Right atrium auricular region (tissue), 2 donors: ENCODE results near the gene TSPOAP1. TPM values are rescaled to one million over a fixed set of nuclear protein-coding genes. Genes with fewer than 3 reads are reported as not detected.
A peak's percentile ranks its signal among the peaks of the same experiment; 100 is the strongest.

Source experiments
- DNase-seq: peaks from one replicate; pipeline ENCODE4 v3.0.0-alpha.2; 2019; ENCODE audit warnings: low spot score
- H3K27ac ChIP-seq, 2 donors: fragments of 200-600 bp; sonication (generic); 1 replicate in 1 of 2; 2 replicates in 1 of 2; pipeline ENCODE4 v1.5.1; 2016 to 2019
- H3K27me3 ChIP-seq, 2 donors: fragments of 200-600 bp; sonication (generic); one replicate each; pipeline versions ENCODE4 v1.5.1 to v1.6.0; 2017 to 2019
- H3K36me3 ChIP-seq: fragments of 200-600 bp; sonication (generic); one replicate; pipeline ENCODE4 v1.5.1; 2016
- H3K4me1 ChIP-seq, 2 donors: fragments of 200-600 bp; sonication (generic); one replicate each; pipeline versions ENCODE4 v1.5.1 to v1.6.0; 2017 to 2019
- H3K4me3 ChIP-seq, 2 donors: fragments of 200-600 bp; sonication (generic); 1 replicate in 1 of 2; 2 replicates in 1 of 2; pipeline ENCODE4 v1.5.1; 2017 to 2019; ENCODE audit warnings: mild to moderate bottlenecking in 1 of 2, moderate library complexity in 1 of 2
- H3K9me3 ChIP-seq, 2 donors: fragments of 200-600 bp; sonication (generic); one replicate each; pipeline ENCODE4 v1.5.1; 2019
- CTCF ChIP-seq, 2 donors: fragments of 200-600 bp; sonication (generic); IDR thresholded peaks; one replicate each; pipeline ENCODE4 v1.5.1; 2019; ENCODE audit warnings: antibody characterized with exemption in 2 of 2
- total RNA-seq, 2 donors: library from RNA; depleted of rRNA; stranded (reverse); fragments of >200 nt; gene quantifications; one replicate each; pipeline ENCODE4 v1.1.0, GENCODE V29; 2016

TSPOAP1 gene
- total RNA-seq, 2 donors from 2014 or later, result 6.1 to 8.5 TPM

GRCh38 chr17:58268774-58269556 is 59.6 kb downstream of the TSPOAP1 start:
- Histone ChIP-seq H3K36me3 (no peaks in the 10 kb centered on the region), H3K4me1 (no peaks in the 10 kb centered on the region), H3K4me3 (no peak overlapping the region), H3K27me3 (no peaks in the 10 kb centered on the region), H3K9me3 (no peaks in the 10 kb centered on the region), H3K27ac (no peak overlapping the region)
- TF ChIP-seq CTCF (IDR thresholded peaks at IDR 0.05), result no peak
- peak; percentile 21 for DNase-seq

GRCh38 chr17:58268326-58268725 is 60.3 kb downstream of the TSPOAP1 start:
- no peak for TF ChIP-seq CTCF (IDR thresholded peaks at IDR 0.05)
- Histone ChIP-seq H3K4me3 (no peak overlapping the region), H3K27me3 (no peaks in the 10 kb centered on the region), H3K27ac (no peak overlapping the region), H3K9me3 (no peaks in the 10 kb centered on the region), H3K36me3 (no peaks in the 10 kb centered on the region), H3K4me1 (no peaks in the 10 kb centered on the region)
- peak; percentile 36 for DNase-seq

- Histone ChIP-seq H3K4me3 (no peak overlapping the region), H3K27me3 (no peaks in the 10 kb centered on the region)
These were observed 61.0 kb downstream of the TSPOAP1 start for GRCh38 chr17:58267347-58268324.

GRCh38 chr17:58265902-58266875 is 62.4 kb downstream of the TSPOAP1 start:
- DNase-seq, result peak; percentile 9
- Histone ChIP-seq H3K9me3 (no peaks in the 10 kb centered on the region), H3K27ac (no peak overlapping the region), H3K4me1 (no peaks in the 10 kb centered on the region), H3K27me3 (no peaks in the 10 kb centered on the region), H3K36me3 (no peaks in the 10 kb centered on the region), H3K4me3 (no peak overlapping the region)
- no peak for TF ChIP-seq CTCF (IDR thresholded peaks at IDR 0.05)

More at GRCh38 chr17:58267347-58268324, 61.0 kb downstream of the TSPOAP1 start:
- H3K9me3 ChIP-seq, result no peaks in the 10 kb centered on the region
- DNase-seq, result peak; percentile 36
- H3K36me3 ChIP-seq, result no peaks in the 10 kb centered on the region
- TF ChIP-seq CTCF (IDR thresholded peaks at IDR 0.05), result no peak
- no peaks in the 10 kb centered on the region for H3K4me1 ChIP-seq
- H3K27ac ChIP-seq, result no peak overlapping the region

GRCh38 chr17:58265271-58265670 is 63.3 kb downstream of the TSPOAP1 start:
- H3K27me3 ChIP-seq, result no peaks in the 10 kb centered on the region

More at GRCh38 chr17:58265271-58265670, 63.3 kb downstream of the TSPOAP1 start:
- no peak for DNase-seq
- no peak for TF ChIP-seq CTCF (IDR thresholded peaks at IDR 0.05)
- H3K4me3 ChIP-seq, result no peak overlapping the region
- no peak overlapping the region for H3K27ac ChIP-seq
- H3K36me3 ChIP-seq, result no peaks in the 10 kb centered on the region
- no peaks in the 10 kb centered on the region for H3K9me3 ChIP-seq
- H3K4me1 ChIP-seq, result no peaks in the 10 kb centered on the region
